Activated CD4-positive, alpha-beta T cell treated with anti-CD3 and anti-CD28 coated beads for 36 hours (primary cell): ENCODE measurements around the gene PNPT1. TPM values are rescaled to one million over a fixed set of nuclear protein-coding genes. Genes with fewer than 3 reads are reported as not detected.
"Not testable (repeated sequence)": the region's sequence is repeated elsewhere in the genome, so short reads cannot be mapped to it uniquely, and the experiment has no call there.

ENCODE experiments used
- ATAC-seq: fragments of 200-7000 bp; cut with Tn5 transposase; one replicate; pipeline ENCODE4 v1.10.0; 2021; ENCODE audit warnings: mild to moderate bottlenecking, moderate library complexity
- CTCF ChIA-PET: fragments of 350-600 bp; sonication (Branson Sonifier 250); formaldehyde crosslinking; loops from one replicate; lab custom pipeline; 2021; ENCODE audit warnings: antibody characterized with exemption; lab: Charles Lee
- POLR2A ChIA-PET: fragments of 350-600 bp; sonication (Branson Sonifier 250); formaldehyde crosslinking; loops from one replicate; lab custom pipeline; 2021; ENCODE audit warnings: antibody characterized with exemption, inconsistent platforms; lab: Charles Lee
- DNase-seq: peaks from one replicate; pipeline ENCODE4 v3.0.0-alpha.2; 2020
- H3K27ac Mint-ChIP-seq: one replicate; pipeline ENCODE4 v1.8.0; 2021; ENCODE audit warnings: mixed read lengths
- H3K27me3 Mint-ChIP-seq: one replicate; pipeline ENCODE4 v1.8.0; 2021; ENCODE audit warnings: mixed read lengths
- H3K36me3 Mint-ChIP-seq: one replicate; pipeline ENCODE4 v1.8.0; 2021; ENCODE audit warnings: low read depth, mixed read lengths
- H3K4me1 Mint-ChIP-seq: one replicate; pipeline ENCODE4 v1.8.0; 2021; ENCODE audit warnings: mixed read lengths
- H3K4me3 Mint-ChIP-seq: one replicate; pipeline ENCODE4 v1.8.0; 2021; ENCODE audit warnings: mild to moderate bottlenecking, moderate library complexity, mixed read lengths
- H3K9me3 Mint-ChIP-seq: one replicate; pipeline ENCODE4 v1.8.0; 2021; ENCODE audit warnings: low read depth, mixed read lengths
- intact Hi-C, 2 experiments: fragments of 100-400 bp; cut with DNase I in 1 of 2; cut with micrococcal nuclease in 1 of 2; formaldehyde crosslinking; loops; one replicate each; pipeline versions ENCODE4 v1.14.2 to v1.15.1; 2022 to 2024; cut with DNase I, micrococcal nuclease
- total RNA-seq, 2 experiments: library from RNA; stranded (reverse); gene quantifications; one replicate each; pipeline ENCODE4 v1.2.3, GENCODE V29; 2021

PNPT1 gene
- total RNA-seq, 2 experiments from 2014 or later: 41.1 to 54.0 TPM

DNA sequence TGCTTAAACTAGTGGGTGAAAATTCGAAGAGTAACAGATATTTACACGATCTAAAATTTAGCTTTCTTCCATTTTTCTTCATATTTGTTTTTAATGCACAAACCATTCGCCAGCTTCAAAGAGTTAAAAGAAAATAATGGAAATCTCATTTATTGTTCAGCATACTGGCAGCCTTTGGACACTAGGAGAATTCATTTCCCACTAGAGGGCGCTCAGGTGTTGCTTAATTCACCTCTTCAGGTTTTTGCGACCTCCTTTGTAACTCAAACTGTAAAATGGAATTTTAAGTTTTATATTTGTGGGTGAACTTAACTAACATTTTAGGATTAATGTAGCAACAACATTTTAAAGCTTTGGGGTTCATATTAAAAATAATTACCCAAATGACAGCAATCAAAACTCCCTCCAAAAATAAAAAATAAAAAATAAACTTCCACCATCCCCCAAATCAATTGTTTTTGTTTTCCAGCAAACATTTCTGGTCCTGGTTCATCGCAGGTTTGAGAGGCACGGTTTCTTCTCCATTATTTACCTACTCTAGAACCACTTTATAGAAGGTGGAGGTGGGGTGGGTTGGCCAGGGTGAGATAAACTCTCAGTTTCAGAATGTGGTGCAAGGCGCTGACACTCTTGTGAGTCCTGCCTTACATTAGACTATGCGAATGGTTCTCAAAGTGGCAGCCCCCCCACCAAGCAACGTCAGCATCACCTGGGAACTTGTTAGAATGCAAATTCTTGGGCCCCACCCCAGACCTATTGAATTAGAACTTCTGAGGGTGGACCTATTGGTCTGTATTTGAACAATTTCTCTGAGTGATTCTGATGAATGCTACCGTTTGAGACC lies 24.7 kb upstream of the PNPT1 start:
- POLR2A ChIA-PET: no interaction called here
- peak; percentile 66 for DNase-seq
- CTCF ChIA-PET: interaction anchor here (0.6 to 1.9 kb wide), 11 partner anchors 9 to 416 kb away, joined by 3 to 7 read pairs (median 3); no protein-coding TSS in a partner anchor
- Mint-ChIP-seq H3K36me3 (no peaks in the 10 kb centered on the region), H3K27ac (no peak overlapping the region), H3K27me3 (peaks cover 6% of the 10 kb centered on the region), H3K4me3 (no peak overlapping the region), H3K4me1 (no peaks in the 10 kb centered on the region), H3K9me3 (no peaks in the 10 kb centered on the region)
- peak; percentile 55 for ATAC-seq
- intact Hi-C loops: loop anchor here (1.0 to 10.0 kb wide), 9 partner anchors 242 to 1799 kb away; no protein-coding TSS in a partner anchor

DNA sequence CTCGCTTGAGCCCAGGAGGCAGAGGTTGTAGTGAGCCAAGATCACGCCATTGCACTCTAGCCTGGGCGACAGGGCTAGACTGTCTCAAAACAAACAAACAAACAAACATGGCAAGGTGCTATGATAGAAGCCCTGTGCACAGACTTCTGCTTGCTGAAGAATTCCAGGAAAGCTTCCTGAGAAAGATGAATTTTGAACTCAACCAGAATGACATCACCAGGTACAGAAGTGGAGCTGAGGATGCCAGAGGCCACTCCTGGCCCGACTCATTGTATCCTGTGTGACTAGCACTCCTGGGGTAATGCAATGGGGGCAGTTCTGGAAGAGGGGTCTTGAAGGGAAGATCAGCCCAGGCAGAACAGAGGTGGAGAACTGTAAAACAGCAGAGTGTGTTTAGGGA lies 22.0 kb upstream of the PNPT1 start:
- no peak overlapping the region for H3K27ac Mint-ChIP-seq
- no peaks in the 10 kb centered on the region for H3K36me3 Mint-ChIP-seq
- H3K4me3 Mint-ChIP-seq: no peak overlapping the region
- no peak for ATAC-seq
- H3K9me3 Mint-ChIP-seq: no peaks in the 10 kb centered on the region
- intact Hi-C loops: loop anchor here (5.0 to 10.0 kb wide), 4 partner anchors 1039 to 1802 kb away; no protein-coding TSS in a partner anchor
- H3K4me1 Mint-ChIP-seq: no peaks in the 10 kb centered on the region
- DNase-seq: no peak
- H3K27me3 Mint-ChIP-seq: peaks cover 9% of the 10 kb centered on the region
- ChIA-PET CTCF (no interaction called here), POLR2A (no interaction called here)

DNA sequence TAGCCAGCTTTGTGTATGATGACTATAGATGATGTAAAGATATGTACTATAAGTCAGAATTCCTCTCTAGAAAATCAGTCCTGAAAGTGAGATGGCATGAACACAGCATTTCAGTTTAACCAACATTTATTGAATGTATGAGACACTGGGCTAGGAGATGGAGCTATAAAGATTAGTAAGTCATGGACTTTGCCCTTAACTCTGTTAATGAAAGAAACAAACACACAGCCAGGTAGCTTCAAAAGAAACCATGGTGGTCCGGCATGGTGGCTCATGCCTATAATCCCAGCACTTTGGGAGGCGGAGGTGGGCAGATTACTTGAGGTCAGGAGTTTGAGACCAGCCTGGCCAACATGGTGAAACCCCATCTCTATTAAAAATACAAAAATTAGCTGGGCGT lies 21.5 kb upstream of the PNPT1 start:
- H3K27ac Mint-ChIP-seq, CTCF ChIA-PET, H3K36me3 Mint-ChIP-seq, ATAC-seq, H3K4me3 Mint-ChIP-seq, POLR2A ChIA-PET, H3K9me3 Mint-ChIP-seq, H3K4me1 Mint-ChIP-seq, H3K27me3 Mint-ChIP-seq, DNase-seq: not testable (repeated sequence)
- intact Hi-C loops: loop anchor here (5.0 to 10.0 kb wide), 4 partner anchors 1040 to 1802 kb away; no protein-coding TSS in a partner anchor

- intact Hi-C loops: loop anchor here (10.0 kb wide), 2 partner anchors 1042 to 1802 kb away; no protein-coding TSS in a partner anchor
- H3K4me3 Mint-ChIP-seq: no peak overlapping the region
- no peak for DNase-seq
- ChIA-PET CTCF (no interaction called here), POLR2A (no interaction called here)
- ATAC-seq: no peak
- H3K36me3 Mint-ChIP-seq: no peaks in the 10 kb centered on the region
- peaks cover 11% of the 10 kb centered on the region for H3K27me3 Mint-ChIP-seq
- no peaks in the 10 kb centered on the region for H3K4me1 Mint-ChIP-seq
- no peaks in the 10 kb centered on the region for H3K9me3 Mint-ChIP-seq
- H3K27ac Mint-ChIP-seq: no peak overlapping the region
Observed at GRCh38 chr2:55712477-55713060, 18.9 kb upstream of the PNPT1 start.

DNA sequence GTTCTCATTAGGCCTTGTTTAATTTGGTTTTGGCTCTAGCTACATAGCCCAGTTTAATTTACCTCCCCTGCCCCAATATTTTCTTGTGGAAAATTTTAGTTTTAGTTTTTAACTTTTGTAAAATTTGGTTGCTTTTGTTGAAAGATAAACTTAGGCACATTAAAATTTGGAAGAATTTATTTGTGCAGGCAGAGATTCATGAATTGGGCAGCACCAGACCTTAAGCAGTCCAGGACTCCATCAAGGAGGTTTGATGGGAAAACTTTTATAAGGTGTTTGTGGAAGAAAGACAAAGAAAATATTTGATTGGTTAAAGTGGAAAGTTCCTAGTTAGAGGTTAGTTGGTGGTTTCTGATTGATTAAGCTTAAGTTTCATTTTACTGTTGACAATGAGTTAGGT lies 16.4 kb upstream of the PNPT1 start:
- H3K36me3 Mint-ChIP-seq: no peaks in the 10 kb centered on the region
- DNase-seq (no peak), ATAC-seq (no peak)
- peaks cover 9% of the 10 kb centered on the region for H3K27me3 Mint-ChIP-seq
- H3K9me3 Mint-ChIP-seq: no peaks in the 10 kb centered on the region
- intact Hi-C loops: loop anchor here (10.0 kb wide), 2 partner anchors 1045 to 1805 kb away; no protein-coding TSS in a partner anchor
- H3K4me3 Mint-ChIP-seq: no peak overlapping the region
- H3K4me1 Mint-ChIP-seq: no peaks in the 10 kb centered on the region
- POLR2A ChIA-PET: no interaction called here
- CTCF ChIA-PET: interaction anchor here (0.8 to 1.3 kb wide), 2 partner anchors 23 to 92 kb away, joined by 3 read pairs; partner anchors contain the start of gene PPP4R3B
- no peak overlapping the region for H3K27ac Mint-ChIP-seq

- intact Hi-C loops: no loop called here
- no peak overlapping the region for H3K4me3 Mint-ChIP-seq
- no peaks in the 10 kb centered on the region for H3K4me1 Mint-ChIP-seq
- ATAC-seq: no peak
- ChIA-PET POLR2A (no interaction called here), CTCF (no interaction called here)
- no peak for DNase-seq
- peaks cover 9% of the 10 kb centered on the region for H3K27me3 Mint-ChIP-seq
- H3K27ac Mint-ChIP-seq: no peak overlapping the region
- no peaks in the 10 kb centered on the region for H3K36me3 Mint-ChIP-seq
- no peaks in the 10 kb centered on the region for H3K9me3 Mint-ChIP-seq
Observed at GRCh38 chr2:55707751-55708150, 14.1 kb upstream of the PNPT1 start.

- H3K4me1 Mint-ChIP-seq, H3K9me3 Mint-ChIP-seq, H3K4me3 Mint-ChIP-seq, DNase-seq, H3K36me3 Mint-ChIP-seq, H3K27me3 Mint-ChIP-seq, CTCF ChIA-PET, intact Hi-C loops, POLR2A ChIA-PET, H3K27ac Mint-ChIP-seq, ATAC-seq: not testable (repeated sequence)
Observed at GRCh38 chr2:55706258-55706657, 12.6 kb upstream of the PNPT1 start.

- Mint-ChIP-seq H3K27me3 (peaks cover 13% of the 10 kb centered on the region), H3K27ac (no peak overlapping the region), H3K4me1 (no peaks in the 10 kb centered on the region), H3K9me3 (no peaks in the 10 kb centered on the region), H3K36me3 (no peaks in the 10 kb centered on the region), H3K4me3 (no peak overlapping the region)
- ATAC-seq: no peak
- DNase-seq: no peak
- intact Hi-C loops: no loop called here
- ChIA-PET CTCF (no interaction called here), POLR2A (no interaction called here)
Observed at GRCh38 chr2:55705027-55705653, 11.5 kb upstream of the PNPT1 start.

GRCh38 chr2:55703350-55703749 lies 9.7 kb upstream of the PNPT1 start:
- POLR2A ChIA-PET: no interaction called here

GRCh38 chr2:55692740-55693139 lies 904 bp downstream of the PNPT1 start:
- H3K27me3 Mint-ChIP-seq, CTCF ChIA-PET, POLR2A ChIA-PET, H3K9me3 Mint-ChIP-seq, ATAC-seq, DNase-seq: not testable (repeated sequence)
- Mint-ChIP-seq H3K27ac (peak overlapping the region; percentile 96), H3K36me3 (peaks cover 22% of the 10 kb centered on the region), H3K4me3 (peak overlapping the region; percentile 98), H3K4me1 (peaks cover 35% of the 10 kb centered on the region)
- intact Hi-C loops: loop anchor here (1.0 to 10.0 kb wide), 9 partner anchors 75 to 1578 kb away; partner anchors contain the start of genes PPP4R3B (in 2 of the 2), RTN4 (in 2 of the 2), ACYP2 (in 1 of the 2) and CCDC88A (in 1 of the 2)

More at GRCh38 chr2:55703350-55703749, 9.7 kb upstream of the PNPT1 start:
- Mint-ChIP-seq H3K9me3 (no peaks in the 10 kb centered on the region), H3K36me3 (no peaks in the 10 kb centered on the region), H3K4me1 (no peaks in the 10 kb centered on the region), H3K27ac (no peak overlapping the region), H3K27me3 (peaks cover 10% of the 10 kb centered on the region), H3K4me3 (no peak overlapping the region)
- DNase-seq: no peak
- CTCF ChIA-PET: interaction anchor here (0.7 kb wide), 1 partner anchor 1335 kb away, joined by 3 read pairs; no protein-coding TSS in a partner anchor
- no peak for ATAC-seq
- intact Hi-C loops: no loop called here

GRCh38 chr2:55672630-55673029 lies 21.0 kb downstream of the PNPT1 start:
- no peaks in the 10 kb centered on the region for H3K27me3 Mint-ChIP-seq
- ATAC-seq: no peak
- H3K9me3 Mint-ChIP-seq: no peaks in the 10 kb centered on the region
- intact Hi-C loops: no loop called here
- no peak overlapping the region for H3K4me3 Mint-ChIP-seq
- H3K4me1 Mint-ChIP-seq: no peaks in the 10 kb centered on the region
- CTCF ChIA-PET: no interaction called here
- H3K36me3 Mint-ChIP-seq: peaks cover 23% of the 10 kb centered on the region
- DNase-seq: no peak
- POLR2A ChIA-PET: no interaction called here
- H3K27ac Mint-ChIP-seq: no peak overlapping the region
